Calu3 (cell line): Measurements from ENCODE around the gene SLC6A19. TPM values are rescaled to one million over a fixed set of nuclear protein-coding genes. Genes with fewer than 3 reads are reported as not detected.

ENCODE experiments used
- BruUV-seq: library from RNA; stranded (reverse); fragments of 400-500 nt; replicated peaks from 2 replicates; lab custom pipeline; 2021; lab: Mats Ljungman, UMichigan
- CTCF ChIA-PET: fragments of 300-600 bp; sonication (Branson Sonifier 250); formaldehyde crosslinking; loops from one replicate; lab custom pipeline; 2022; ENCODE audit warnings: antibody characterized with exemption; lab: Charles Lee
- DNase-seq: peaks from one replicate; pipeline ENCODE4 v3.0.0; 2022
- H3K27ac Mint-ChIP-seq: one replicate; pipeline ENCODE4 v1.8.0; 2022; ENCODE audit warnings: mixed read lengths; ENCODE audit not compliant: unreplicated experiment
- H3K27me3 Mint-ChIP-seq: one replicate; pipeline ENCODE4 v1.8.0; 2022; ENCODE audit warnings: mixed read lengths; ENCODE audit not compliant: unreplicated experiment
- H3K36me3 Mint-ChIP-seq: one replicate; pipeline ENCODE4 v1.8.0; 2022; ENCODE audit warnings: mild to moderate bottlenecking, moderate library complexity, mixed read lengths; ENCODE audit not compliant: insufficient read depth, unreplicated experiment
- H3K4me1 Mint-ChIP-seq: one replicate; pipeline ENCODE4 v1.8.0; 2022; ENCODE audit warnings: mild to moderate bottlenecking, low read depth, mixed read lengths; ENCODE audit not compliant: unreplicated experiment
- H3K4me3 Mint-ChIP-seq: one replicate; pipeline ENCODE4 v1.8.0; 2022; ENCODE audit warnings: mild to moderate bottlenecking, low read depth, moderate library complexity, mixed read lengths; ENCODE audit not compliant: unreplicated experiment
- H3K9me3 Mint-ChIP-seq: one replicate; pipeline ENCODE4 v1.8.0; 2022; ENCODE audit warnings: low read depth, mixed read lengths; ENCODE audit not compliant: unreplicated experiment
- intact Hi-C: fragments of 100-400 bp; cut with micrococcal nuclease; formaldehyde crosslinking; loops from one replicate; pipeline ENCODE4 v1.10.0; 2022; ENCODE audit not compliant: unreplicated experiment
- total RNA-seq: library from RNA; stranded (reverse); gene quantifications from 2 replicates; pipeline ENCODE4 v1.2.3, GENCODE V29; 2022
- TF ChIP-seq, protein P1 (sequence below): fragments of 200-600 bp; IDR thresholded peaks from one replicate; pipeline ENCODE4 v1.8.0; 2022; ENCODE audit warnings: antibody characterized with exemption; ENCODE audit not compliant: unreplicated experiment

SLC6A19 gene
- total RNA-seq, 1 experiment from 2014 or later, result not detected

DNA sequence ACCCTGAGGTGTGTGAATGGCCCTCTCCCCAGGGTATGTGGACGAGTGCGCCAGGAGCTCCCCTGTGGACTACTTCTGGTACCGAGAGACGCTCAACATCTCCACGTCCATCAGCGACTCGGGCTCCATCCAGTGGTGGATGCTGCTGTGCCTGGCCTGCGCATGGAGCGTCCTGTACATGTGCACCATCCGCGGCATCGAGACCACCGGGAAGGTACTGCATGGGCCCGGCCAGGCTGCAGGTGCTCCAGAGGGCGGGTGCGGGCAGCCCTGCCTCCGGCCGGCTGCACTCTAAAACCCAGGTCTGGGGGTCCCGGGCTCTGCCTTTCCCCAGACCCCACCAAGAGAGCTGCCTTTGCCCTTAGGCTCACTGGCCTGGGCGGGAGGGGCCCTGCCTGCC, 10.9 kb downstream of the SLC6A19 start:
- CTCF ChIA-PET, result no interaction called here
- no peaks in the 10 kb centered on the region for H3K9me3 Mint-ChIP-seq
- intact Hi-C loops, result no loop called here
- no TSS peak for BruUV-seq
- no peaks in the 10 kb centered on the region for H3K36me3 Mint-ChIP-seq
- no peak overlapping the region for H3K27ac Mint-ChIP-seq
- H3K27me3 Mint-ChIP-seq, result peaks cover 30% of the 10 kb centered on the region
- H3K4me3 Mint-ChIP-seq, result no peak overlapping the region
- TF ChIP-seq, protein P1, sequence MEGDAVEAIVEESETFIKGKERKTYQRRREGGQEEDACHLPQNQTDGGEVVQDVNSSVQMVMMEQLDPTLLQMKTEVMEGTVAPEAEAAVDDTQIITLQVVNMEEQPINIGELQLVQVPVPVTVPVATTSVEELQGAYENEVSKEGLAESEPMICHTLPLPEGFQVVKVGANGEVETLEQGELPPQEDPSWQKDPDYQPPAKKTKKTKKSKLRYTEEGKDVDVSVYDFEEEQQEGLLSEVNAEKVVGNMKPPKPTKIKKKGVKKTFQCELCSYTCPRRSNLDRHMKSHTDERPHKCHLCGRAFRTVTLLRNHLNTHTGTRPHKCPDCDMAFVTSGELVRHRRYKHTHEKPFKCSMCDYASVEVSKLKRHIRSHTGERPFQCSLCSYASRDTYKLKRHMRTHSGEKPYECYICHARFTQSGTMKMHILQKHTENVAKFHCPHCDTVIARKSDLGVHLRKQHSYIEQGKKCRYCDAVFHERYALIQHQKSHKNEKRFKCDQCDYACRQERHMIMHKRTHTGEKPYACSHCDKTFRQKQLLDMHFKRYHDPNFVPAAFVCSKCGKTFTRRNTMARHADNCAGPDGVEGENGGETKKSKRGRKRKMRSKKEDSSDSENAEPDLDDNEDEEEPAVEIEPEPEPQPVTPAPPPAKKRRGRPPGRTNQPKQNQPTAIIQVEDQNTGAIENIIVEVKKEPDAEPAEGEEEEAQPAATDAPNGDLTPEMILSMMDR, result no peak
- DNase-seq, result no peak
- H3K4me1 Mint-ChIP-seq, result no peaks in the 10 kb centered on the region

DNA sequence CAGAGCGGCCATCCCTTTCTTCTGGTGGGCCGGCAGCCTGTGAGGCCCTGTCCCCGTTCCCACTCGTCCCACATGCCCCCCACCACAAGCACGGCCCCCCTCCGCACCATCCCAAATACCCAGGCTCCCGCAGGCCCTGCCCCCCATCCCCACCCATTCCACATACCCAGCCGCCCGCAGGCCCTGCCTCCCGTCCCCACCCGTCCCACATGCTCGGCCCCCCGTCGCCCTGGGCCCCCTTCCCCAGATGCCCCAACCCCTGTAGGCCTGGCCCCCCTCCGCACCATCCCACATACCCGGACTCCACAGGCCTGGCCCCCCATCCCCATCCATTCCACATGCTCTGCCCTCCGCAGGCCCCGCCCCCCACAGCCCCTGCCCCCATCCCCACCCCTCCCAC, 11.5 kb downstream of the SLC6A19 start:
- no peak for DNase-seq
- peaks cover 30% of the 10 kb centered on the region for H3K27me3 Mint-ChIP-seq
- TF ChIP-seq, protein P1, result no peak
- no peaks in the 10 kb centered on the region for H3K36me3 Mint-ChIP-seq
- H3K27ac Mint-ChIP-seq, result no peak overlapping the region
- no peaks in the 10 kb centered on the region for H3K9me3 Mint-ChIP-seq
- no TSS peak for BruUV-seq
- CTCF ChIA-PET, result no interaction called here
- no peak overlapping the region for H3K4me3 Mint-ChIP-seq
- intact Hi-C loops, result no loop called here
- H3K4me1 Mint-ChIP-seq, result no peaks in the 10 kb centered on the region

DNA sequence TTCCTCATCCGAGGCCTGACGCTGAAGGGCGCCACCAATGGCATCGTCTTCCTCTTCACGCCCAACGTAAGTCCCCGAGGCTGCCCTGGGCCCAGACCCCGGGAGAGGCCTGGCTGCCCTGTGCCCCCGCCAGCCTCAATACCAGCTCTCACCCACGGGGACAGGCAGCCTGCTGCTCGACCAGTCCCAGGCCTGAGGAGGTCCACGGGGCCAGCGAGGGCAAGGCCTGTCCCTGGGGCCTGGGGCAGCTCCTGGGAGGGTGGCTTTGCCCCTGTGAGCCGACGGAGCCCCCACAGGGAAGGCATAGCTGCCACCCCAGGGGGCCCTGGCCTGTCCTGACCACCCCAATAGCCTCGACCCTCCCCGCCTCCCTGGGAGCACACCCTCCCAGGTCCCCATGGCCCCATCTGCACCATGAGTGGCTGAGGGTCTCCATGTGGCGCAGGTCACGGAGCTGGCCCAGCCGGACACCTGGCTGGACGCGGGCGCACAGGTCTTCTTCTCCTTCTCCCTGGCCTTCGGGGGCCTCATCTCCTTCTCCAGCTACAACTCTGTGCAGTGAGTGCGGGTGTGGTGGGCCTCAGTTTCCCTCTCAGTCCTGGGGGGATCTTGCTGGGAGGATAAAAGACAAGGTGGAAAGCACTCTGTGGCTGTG, 12.2 kb downstream of the SLC6A19 start:
- H3K27me3 Mint-ChIP-seq, result peaks cover 31% of the 10 kb centered on the region
- no peaks in the 10 kb centered on the region for H3K36me3 Mint-ChIP-seq
- intact Hi-C loops, result no loop called here
- no peak overlapping the region for H3K27ac Mint-ChIP-seq
- no peaks in the 10 kb centered on the region for H3K9me3 Mint-ChIP-seq
- BruUV-seq, result no TSS peak
- TF ChIP-seq, protein P1, result no peak
- no peak overlapping the region for H3K4me3 Mint-ChIP-seq
- DNase-seq, result no peak
- CTCF ChIA-PET, result no interaction called here
- H3K4me1 Mint-ChIP-seq, result no peaks in the 10 kb centered on the region

DNA sequence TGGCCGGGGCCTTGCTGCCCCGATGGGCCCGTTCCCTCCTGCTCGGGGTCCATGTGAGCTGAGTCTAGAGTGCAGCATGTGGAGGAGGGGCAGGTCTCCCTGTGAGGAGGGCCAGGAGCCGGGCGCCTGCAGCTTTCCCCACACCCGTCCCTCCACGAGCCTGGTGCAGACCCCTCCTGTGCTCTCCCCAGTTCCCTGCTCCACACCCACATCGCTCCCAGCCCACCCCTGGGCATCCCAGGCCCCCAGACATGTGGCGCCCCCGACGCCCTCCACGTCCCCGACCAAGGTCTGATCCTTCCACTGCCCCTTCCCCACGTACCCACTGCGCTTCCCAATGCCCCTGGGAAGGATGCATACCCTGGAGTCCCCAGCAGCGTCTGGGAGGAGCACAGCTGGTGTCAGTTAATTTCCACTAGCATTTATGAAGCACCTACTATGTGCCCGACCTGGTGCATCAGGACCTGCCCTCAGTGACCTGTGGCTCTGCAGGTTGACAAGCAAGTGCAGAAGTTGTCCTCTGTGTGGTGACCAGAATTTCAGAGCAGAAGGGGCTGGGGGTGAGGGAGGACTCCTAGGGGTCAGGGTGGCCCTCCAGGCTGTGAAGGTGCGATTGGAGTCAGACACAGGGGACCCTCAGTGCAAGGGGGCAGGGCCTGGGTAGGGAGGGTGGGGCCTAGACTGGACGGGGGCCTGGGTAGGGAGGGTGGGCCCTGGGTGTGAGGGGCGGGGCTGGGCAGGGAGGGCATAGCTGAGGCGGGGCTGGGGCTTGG, 13.0 kb downstream of the SLC6A19 start:
- no peak for DNase-seq
- no peak overlapping the region for H3K27ac Mint-ChIP-seq
- no peaks in the 10 kb centered on the region for H3K36me3 Mint-ChIP-seq
- no TSS peak for BruUV-seq
- no peaks in the 10 kb centered on the region for H3K9me3 Mint-ChIP-seq
- CTCF ChIA-PET, result no interaction called here
- intact Hi-C loops, result no loop called here
- H3K27me3 Mint-ChIP-seq, result peaks cover 31% of the 10 kb centered on the region
- no peaks in the 10 kb centered on the region for H3K4me1 Mint-ChIP-seq
- TF ChIP-seq, protein P1, result no peak
- H3K4me3 Mint-ChIP-seq, result no peak overlapping the region
